Measurements from ENCODE around the gene OR51E2.

DNA sequence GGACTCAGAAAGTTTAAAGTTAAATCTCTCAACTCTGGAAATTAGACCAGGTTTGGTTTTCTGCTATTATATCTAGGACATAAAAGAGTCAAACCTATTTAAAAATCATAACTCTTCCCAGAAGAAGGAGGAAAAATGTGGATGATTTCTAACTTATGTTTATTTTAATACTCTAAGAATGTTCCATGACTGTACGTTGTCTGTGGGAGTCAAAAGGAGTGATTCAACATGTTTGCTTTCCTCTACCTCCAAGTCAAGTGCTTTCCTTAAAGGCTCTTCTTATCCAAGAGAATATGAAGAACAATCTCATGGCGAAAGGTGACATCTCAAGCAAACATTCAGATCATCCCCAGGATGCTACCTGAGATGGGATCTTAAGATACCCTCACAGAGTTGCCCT is 32.2 kb downstream of the OR51E2 start:
- no peak for TF ChIP-seq CTCF (IDR thresholded peaks at IDR 0.05)
- TF ChIP-seq POLR2A (IDR thresholded peaks at IDR 0.05): no peak

Data from breast epithelium (tissue), 3 donors.